LNCAP (cell line): ENCODE data around the gene NRIP1.

Experiments
- TF ChIP-seq, protein P1 (sequence below): fragments of 450-650 bp; IDR thresholded peaks from 2 replicates; pipeline ENCODE4 v1.5.1; 2017; ENCODE audit warnings: mild to moderate bottlenecking

NRIP1 gene

GRCh38 chr21:15079269-15079668 is 14.5 kb upstream of the NRIP1 start:
- TF ChIP-seq, protein P1, sequence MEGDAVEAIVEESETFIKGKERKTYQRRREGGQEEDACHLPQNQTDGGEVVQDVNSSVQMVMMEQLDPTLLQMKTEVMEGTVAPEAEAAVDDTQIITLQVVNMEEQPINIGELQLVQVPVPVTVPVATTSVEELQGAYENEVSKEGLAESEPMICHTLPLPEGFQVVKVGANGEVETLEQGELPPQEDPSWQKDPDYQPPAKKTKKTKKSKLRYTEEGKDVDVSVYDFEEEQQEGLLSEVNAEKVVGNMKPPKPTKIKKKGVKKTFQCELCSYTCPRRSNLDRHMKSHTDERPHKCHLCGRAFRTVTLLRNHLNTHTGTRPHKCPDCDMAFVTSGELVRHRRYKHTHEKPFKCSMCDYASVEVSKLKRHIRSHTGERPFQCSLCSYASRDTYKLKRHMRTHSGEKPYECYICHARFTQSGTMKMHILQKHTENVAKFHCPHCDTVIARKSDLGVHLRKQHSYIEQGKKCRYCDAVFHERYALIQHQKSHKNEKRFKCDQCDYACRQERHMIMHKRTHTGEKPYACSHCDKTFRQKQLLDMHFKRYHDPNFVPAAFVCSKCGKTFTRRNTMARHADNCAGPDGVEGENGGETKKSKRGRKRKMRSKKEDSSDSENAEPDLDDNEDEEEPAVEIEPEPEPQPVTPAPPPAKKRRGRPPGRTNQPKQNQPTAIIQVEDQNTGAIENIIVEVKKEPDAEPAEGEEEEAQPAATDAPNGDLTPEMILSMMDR = no peak

DNA sequence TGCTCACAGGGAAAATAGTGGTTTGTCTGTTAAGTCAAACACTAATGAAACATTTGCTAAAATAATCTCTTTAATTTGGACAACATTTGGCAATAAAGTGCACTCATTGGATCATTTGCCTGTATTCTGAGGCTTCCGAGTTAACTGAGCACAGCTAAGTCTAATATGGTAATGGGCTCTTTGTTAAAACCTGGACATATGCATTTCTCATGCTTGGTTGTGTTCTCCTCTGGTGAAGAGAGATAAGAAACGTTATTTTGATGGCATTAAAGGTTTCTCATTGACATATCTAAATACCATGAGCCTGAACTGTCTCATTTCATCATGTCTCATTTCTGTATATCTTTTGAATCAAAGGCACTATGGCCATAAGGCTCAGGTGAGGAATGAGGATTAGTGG is 13.4 kb upstream of the NRIP1 start:
- TF ChIP-seq, protein P1 = no peak

DNA sequence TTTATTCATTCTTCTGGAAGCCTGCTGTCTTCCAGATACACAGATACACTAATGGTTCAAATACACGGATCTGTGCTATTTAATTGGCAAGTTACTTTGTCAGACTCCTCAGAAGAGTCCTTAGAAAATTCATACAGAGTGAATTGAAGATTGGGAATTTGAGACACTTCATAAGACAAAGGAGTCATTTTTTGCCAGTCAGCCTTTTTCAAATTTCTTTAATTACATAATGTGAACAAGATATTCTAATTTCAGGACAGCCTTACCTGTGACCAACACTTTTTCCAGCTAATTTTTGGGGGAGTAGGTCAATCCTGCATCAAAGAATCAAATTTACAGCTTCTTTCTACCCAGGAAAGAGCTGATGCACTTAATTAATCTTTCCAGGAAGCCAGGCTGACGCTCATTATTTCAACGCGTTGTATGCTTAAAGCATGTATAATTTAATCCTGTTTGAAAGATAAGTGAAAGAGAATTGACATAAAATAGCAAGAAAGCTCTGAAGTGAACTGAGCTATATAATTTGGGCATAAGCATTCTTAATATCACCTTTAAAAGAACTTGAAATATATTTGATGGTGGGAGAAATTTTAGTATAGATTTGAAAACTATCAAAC is 12.8 kb upstream of the NRIP1 start:
- TF ChIP-seq, protein P1 = no peak

DNA sequence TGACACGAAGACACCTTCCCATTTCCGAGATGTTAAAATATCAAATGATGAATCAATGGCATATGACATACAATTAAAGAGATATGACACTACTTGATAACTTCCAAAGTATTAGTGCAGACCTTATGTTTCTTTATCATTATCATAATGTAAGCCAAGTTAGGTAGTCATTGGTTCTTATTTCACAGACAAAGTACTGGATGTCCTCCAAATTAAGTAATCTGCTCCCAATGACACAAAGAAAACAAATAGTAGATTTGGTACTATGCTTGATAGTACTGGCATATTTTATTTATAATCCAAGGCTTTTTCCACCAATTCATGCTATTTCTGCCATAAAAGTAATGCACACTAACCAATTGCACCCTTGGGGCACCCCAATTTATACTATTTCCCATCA is 11.9 kb upstream of the NRIP1 start:
- TF ChIP-seq, protein P1 = no peak

GRCh38 chr21:15071009-15071408 is 6.2 kb upstream of the NRIP1 start:
- TF ChIP-seq, protein P1 = no peak

- TF ChIP-seq, protein P1 = no peak
Observed at GRCh38 chr21:15066123-15066575, 1.3 kb upstream of the NRIP1 start.

DNA sequence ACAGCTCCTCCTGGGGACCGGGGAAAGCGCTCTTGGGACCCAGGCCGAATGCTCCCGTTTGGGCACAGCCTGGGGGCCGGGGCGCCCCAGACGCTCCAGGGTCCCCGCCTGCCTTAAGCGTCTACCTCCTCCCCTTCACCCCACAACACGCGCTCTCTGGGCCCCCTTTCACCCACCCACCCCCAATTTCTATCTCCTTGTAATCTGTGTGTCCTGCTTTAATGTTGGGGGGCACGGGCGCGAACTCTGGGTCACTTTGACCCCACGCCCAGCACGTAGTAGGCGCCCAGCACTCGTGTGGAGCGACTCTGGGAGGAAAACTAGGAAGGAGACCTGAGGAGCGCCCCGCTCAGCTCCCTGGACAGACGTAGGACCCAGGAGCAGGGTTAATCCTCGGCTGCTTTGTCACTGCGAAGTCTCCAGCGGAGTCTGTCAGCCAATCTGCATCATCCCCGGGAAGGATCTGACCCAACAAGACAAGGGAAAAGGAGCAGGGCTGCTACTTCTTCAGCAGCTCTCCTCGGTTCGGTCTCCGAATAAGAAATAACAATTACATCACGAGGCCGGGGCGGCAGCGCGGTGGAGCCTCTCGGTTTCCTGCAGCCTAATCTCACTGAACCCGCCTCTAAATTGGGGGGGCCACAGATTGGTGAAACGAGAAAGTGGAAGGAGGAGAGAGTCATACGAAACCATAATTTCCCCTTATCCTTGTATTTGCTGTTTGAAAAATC is 757 bp upstream of the NRIP1 start:
- TF ChIP-seq, protein P1 = no peak
